Neural cell (in vitro differentiated cells): ENCODE measurements around the gene ZDHHC4.

ENCODE experiments used
- CTCF ChIP-seq: fragments of 450-650 bp; IDR thresholded peaks from 2 replicates; pipeline ENCODE4 v1.5.1; 2014; ENCODE audit warnings: antibody characterized with exemption, mild to moderate bottlenecking, moderate library complexity; ENCODE audit not compliant: poor library complexity, severe bottlenecking
- EP300 ChIP-seq: fragments of 450-650 bp; conservative IDR thresholded peaks from 2 replicates; pipeline ENCODE4 v1.6.1; 2014; ENCODE audit warnings: antibody characterized with exemption, mild to moderate bottlenecking, moderate library complexity; ENCODE audit not compliant: poor library complexity, severe bottlenecking
- EZH2 ChIP-seq: fragments of 200-600, 300-800 bp; shearing (Covaris generic), sonication (generic); IDR thresholded peaks from 2 replicates; pipeline ENCODE4 v1.6.1; 2014; ENCODE audit warnings: antibody characterized with exemption, low read length, borderline replicate concordance, mild to moderate bottlenecking; ENCODE audit not compliant: insufficient read depth, poor library complexity, severe bottlenecking
- POLR2AphosphoS5 ChIP-seq: IDR thresholded peaks from 2 replicates; pipeline ENCODE4 v1.6.1; 2012
- REST ChIP-seq: IDR thresholded peaks from 2 replicates; pipeline ENCODE4 v1.6.1; 2012; ENCODE audit warnings: borderline replicate concordance
- SMC3 ChIP-seq: fragments of 450-650 bp; conservative IDR thresholded peaks from 2 replicates; pipeline ENCODE4 v1.6.1; 2014; ENCODE audit warnings: antibody characterized with exemption, mild to moderate bottlenecking, moderate library complexity; ENCODE audit not compliant: poor library complexity

DNA sequence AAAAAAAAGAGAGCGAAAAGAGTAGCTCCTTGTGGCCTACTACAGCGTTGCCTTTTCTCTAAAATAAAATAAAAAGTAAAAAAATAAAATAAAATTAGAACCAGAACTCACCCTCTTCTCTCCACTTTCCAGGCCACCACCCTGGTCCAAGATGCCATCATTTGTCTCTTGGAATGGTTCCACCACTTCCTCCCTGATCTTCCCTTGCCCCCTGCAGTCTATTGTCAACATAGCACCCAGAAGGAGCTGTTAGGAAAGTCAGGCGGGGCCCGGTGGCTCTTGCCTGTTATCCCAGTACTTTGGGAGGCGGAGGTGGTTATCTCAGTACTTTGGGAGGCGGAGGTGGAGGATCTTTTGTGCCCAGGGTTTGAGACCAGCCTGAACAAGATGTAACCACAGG is 18.4 kb upstream of the ZDHHC4 start:
- TF ChIP-seq CTCF (no peak), REST (no peak), POLR2AphosphoS5 (no peak), EP300 (no peak), EZH2 (no peak), SMC3 (no peak)
